Hippocampal formation (tissue), 2 donors: ENCODE measurements around the gene SYT11.
"Not testable (repeated sequence)": the region's sequence is repeated elsewhere in the genome, so short reads cannot be mapped to it uniquely, and the experiment has no call there.

ENCODE experiments used
- DNase-seq, 2 donors: peaks; one replicate each; lab custom pipeline; 2025; lab: John Stamatoyannopoulos, UW

The SYT11 gene

DNA sequence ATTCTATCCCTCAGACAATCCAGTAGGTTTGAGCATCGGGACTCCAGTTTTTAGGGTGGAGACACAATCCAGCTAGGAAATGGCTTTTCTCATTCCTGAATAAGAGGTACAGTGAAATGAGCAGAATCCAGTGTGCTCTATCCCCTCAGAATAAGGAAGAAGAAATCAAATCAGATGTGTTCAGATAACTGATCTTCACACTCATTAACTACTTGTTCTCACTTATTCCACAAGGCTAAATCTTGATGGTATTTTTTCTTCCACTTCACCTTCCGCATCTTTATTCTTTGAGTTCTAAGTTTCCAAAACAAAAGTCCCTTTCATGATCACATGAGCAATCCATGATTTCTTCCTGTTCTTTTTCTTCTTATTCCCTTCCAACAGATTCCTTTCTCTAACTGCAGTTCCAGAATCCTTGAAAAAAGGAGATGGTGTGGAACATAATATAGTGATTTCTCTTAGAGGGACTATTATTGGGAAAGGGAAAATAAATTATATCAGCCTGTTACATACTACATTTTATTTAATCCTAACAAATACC is 1.7 kb downstream of the SYT11 start:
- no peak for DNase-seq

- DNase-seq, result no peak
Measured at GRCh38 chr1:155861896-155862295, 2.5 kb downstream of the SYT11 start.

GRCh38 chr1:155864393-155864792 is 5.0 kb downstream of the SYT11 start:
- no peak for DNase-seq

DNA sequence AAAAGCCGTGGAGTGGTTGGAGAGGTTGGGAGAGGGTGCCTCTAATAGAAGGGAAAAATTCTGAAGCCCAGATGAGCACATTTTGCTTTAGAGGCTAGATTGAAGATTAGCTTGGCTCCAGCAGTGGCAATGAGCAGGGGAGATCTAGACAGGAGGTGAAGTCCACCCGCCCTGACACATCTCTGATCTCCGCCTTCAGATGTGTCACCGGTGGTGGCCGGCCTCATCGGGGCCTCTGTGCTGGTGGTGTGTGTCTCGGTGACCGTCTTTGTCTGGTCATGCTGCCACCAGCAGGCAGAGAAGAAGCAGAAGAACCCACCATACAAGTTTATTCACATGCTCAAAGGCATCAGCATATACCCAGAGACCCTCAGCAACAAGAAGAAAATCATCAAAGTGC is 8.4 kb downstream of the SYT11 start:
- DNase-seq, result no peak

- peak; percentile 91 to 95 for DNase-seq
Measured at GRCh38 chr1:155871390-155871789, 12.0 kb downstream of the SYT11 start.

- peak; percentile 54 to 84 for DNase-seq
Measured at GRCh38 chr1:155872527-155872926, 13.2 kb downstream of the SYT11 start.

- DNase-seq, result no peak
Measured at GRCh38 chr1:155873860-155874259, 14.5 kb downstream of the SYT11 start.

- DNase-seq, result no peak
Measured at GRCh38 chr1:155877945-155878344, 18.6 kb downstream of the SYT11 start.

- no peak for DNase-seq
Measured at GRCh38 chr1:155880251-155880650, 20.9 kb downstream of the SYT11 start.

DNA sequence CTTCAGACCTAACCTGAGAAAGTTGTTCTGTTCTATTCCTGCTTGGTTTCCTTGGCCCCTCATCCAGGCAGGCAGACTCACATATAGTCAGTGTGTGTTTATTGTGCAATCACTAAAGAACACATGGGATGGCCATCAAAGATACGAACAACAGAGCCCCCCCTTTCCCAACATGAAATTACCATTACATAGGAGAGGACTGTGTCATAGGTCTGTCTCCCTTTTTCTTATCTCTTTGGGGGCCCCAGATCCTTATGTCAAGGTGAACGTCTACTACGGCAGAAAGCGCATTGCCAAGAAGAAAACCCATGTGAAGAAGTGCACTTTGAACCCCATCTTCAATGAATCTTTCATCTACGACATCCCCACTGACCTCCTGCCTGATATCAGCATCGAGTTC is 21.6 kb downstream of the SYT11 start:
- no peak for DNase-seq

DNA sequence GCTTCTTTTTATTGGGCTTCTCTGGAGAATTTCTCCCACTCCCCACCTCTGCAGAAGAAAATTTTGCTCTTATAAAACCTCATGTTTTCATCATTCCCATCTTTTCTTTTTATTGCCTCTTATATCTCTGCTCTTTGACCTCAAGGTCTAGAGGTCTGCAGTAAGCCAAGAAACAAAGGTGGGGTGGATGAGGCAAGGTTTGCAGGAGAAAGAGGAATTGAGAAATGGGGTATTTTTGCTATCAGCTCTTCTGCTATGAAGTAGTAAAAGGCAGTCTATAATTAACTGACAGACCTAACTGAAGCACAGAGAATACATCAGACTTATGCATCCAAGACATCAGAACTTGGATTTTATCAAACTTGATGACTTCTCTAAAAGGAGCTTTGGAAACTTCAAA is 22.9 kb downstream of the SYT11 start:
- no peak for DNase-seq

DNA sequence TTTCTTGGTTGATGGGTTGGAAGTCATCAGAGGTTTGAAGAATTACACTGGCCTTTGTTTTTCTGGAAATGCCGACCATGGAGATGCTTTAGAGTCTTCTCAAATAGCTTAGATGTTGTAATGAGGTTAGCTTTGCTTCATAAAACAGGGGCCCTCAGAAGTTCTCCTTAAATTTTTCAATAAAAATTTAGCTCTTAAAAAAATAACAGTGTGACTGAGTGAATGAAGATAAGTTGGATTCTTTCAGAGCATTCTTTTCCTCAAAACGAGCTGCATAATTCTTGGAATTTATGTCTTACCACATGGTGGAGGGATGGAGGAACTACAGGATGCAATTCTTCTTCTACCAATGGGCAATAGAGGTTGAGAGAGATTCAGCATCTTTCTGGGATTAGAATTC is 23.4 kb downstream of the SYT11 start:
- DNase-seq, result no peak

DNA sequence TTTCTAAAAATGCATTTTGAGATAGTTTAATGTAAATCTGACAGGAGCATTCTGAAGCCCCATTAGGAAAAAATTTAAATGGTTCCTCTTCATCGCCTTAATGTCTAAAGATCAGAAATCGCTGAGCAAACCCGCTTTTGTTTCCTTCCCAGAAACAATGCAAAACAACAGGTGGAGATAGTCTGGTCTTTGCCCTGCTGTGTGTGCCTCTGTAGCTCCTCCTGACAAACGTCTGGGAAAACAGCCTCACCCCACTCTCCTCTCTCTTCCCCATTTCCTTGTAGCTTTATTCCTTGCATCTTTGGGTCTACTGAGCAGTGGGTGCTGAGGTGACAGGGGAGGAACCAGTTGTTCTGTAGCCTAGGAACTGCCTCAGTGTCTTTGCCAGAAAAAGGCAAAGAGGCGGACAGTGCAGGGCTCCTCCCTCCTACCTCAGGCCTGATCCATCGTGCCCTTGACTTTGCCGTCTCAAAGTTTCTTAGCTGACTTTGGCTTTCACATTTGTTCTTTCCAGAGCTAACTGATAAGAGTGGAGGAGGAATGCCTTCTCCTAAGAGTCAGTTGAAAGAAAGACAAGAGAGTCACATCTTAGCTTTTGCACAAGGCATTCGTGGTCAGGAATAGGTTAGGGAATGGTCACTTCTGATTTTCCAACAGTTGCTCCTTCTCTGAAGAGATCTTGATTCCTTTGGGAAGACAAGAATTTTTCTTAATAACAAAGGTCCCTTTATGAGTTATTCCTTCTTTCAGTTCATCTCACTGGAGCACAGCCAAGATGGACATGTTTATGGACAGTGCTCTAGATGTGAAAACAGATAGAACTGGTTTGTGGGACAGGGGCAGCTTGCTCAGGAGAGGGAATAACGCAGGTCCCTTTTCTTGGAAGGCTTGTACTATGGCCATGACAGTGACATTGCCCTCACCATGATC is 24.9 kb downstream of the SYT11 start:
- no peak for DNase-seq

- DNase-seq, result no peak
Measured at GRCh38 chr1:155884982-155885381, 25.6 kb downstream of the SYT11 start.

- no peak for DNase-seq
Measured at GRCh38 chr1:155888481-155888880, 29.1 kb downstream of the SYT11 start.

DNA sequence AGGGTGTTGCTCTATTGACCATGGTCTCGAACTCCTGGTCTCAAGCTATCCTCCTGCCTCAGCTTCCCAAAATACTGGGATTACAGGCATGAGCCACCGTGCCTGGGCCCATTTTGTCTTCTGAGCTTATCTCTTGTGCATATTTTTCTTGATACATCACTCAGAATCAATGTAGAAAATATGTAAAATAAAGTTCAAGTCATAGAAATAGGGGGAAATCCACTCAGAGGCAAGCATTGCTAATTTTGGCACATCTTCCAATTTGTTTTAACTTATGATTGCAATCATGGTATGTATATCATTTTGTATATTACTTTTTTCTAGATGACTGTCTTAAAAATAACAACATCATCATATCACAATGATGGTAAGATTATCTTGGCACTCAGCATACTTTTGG is 30.2 kb downstream of the SYT11 start:
- DNase-seq, result no peak

- no peak for DNase-seq
Measured at GRCh38 chr1:155890251-155890650, 30.9 kb downstream of the SYT11 start.

GRCh38 chr1:155892796-155893195 is 33.4 kb downstream of the SYT11 start:
- DNase-seq, result no peak

DNA sequence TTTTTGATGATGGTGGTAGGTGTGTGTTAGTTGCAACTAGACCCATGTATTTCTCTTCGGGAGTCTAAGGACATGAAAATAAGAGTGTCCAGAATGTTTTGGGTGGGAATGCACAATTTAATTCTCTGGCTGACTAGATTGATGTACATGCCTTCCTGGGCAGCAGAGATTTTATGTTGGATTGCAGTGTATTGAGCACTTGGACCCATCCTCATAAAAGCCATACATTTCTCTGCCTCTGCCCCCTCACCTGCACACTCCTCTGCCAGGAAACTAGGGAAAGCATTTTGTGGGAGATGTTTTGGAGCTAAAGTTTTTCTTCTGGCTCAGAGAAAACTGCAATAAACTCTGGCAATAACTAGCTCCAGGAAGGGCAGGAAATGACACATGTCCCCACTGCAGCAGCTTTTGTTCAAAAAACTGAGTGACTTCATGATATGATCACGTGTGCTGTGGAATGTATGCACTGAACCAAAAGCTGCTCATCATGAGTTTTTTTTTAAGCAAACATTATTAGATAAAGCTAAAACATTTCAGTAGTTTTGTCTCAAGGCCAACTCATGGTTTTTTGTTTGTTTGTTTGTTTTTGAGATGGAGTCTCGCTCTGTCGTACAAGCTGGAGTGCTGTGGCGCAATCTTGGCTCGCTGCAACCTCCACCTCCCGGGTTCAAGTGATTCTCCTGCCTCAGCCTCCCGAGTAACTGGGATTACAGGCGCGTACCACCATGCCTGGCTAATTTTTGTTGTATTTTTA is 34.2 kb downstream of the SYT11 start:
- no peak for DNase-seq

GRCh38 chr1:155895617-155896016 is 36.2 kb downstream of the SYT11 start:
- DNase-seq, result not testable (repeated sequence)

GRCh38 chr1:155896476-155896875 is 37.1 kb downstream of the SYT11 start:
- not testable (repeated sequence) for DNase-seq

GRCh38 chr1:155897746-155898145 is 38.4 kb downstream of the SYT11 start:
- no peak for DNase-seq

GRCh38 chr1:155898888-155899287 is 39.5 kb downstream of the SYT11 start:
- no peak for DNase-seq
